Trophoblast cell (in vitro differentiated cells and primary cell): ENCODE results near the gene TAF4B.
A peak's percentile ranks its signal among the peaks of the same experiment; 100 is the strongest.

ENCODE experiments used
- DNase-seq, 2 donors: peaks; one replicate each; pipeline ENCODE4 v3.0.0-alpha.2; 2016
- H2AFZ ChIP-seq: 2 replicates; pipeline ENCODE4 v1.6.1; 2013; ENCODE audit warnings: low read length, moderate library complexity, mild to moderate bottlenecking; ENCODE audit not compliant: insufficient read depth, poor library complexity
- H2AK5ac ChIP-seq: 2 replicates; pipeline ENCODE4 v1.6.1; 2013; ENCODE audit warnings: mild to moderate bottlenecking, low read length
- H2BK120ac ChIP-seq: 2 replicates; pipeline ENCODE4 v1.6.1; 2013; ENCODE audit warnings: low read length, mild to moderate bottlenecking, moderate library complexity; ENCODE audit not compliant: insufficient read depth, poor library complexity
- H2BK12ac ChIP-seq: 2 replicates; pipeline ENCODE4 v1.6.1; 2013; ENCODE audit warnings: mild to moderate bottlenecking, low read length, moderate library complexity
- H2BK5ac ChIP-seq: 2 replicates; pipeline ENCODE4 v1.6.1; 2013; ENCODE audit warnings: low read length, low read depth, moderate library complexity, mild to moderate bottlenecking; ENCODE audit not compliant: poor library complexity
- H3K14ac ChIP-seq: 2 replicates; pipeline ENCODE4 v1.6.1; 2013; ENCODE audit warnings: mild to moderate bottlenecking, low read length
- H3K18ac ChIP-seq: 2 replicates; pipeline ENCODE4 v1.6.1; 2013; ENCODE audit warnings: mild to moderate bottlenecking, low read length
- H3K23ac ChIP-seq: 2 replicates; pipeline ENCODE4 v1.6.1; 2013; ENCODE audit warnings: low read length
- H3K27ac ChIP-seq: 2 replicates; pipeline ENCODE4 v1.5.1; 2013; ENCODE audit warnings: low read depth, mild to moderate bottlenecking, inconsistent platforms, low read length, moderate library complexity
- H3K27me3 ChIP-seq: 2 replicates; pipeline ENCODE4 v1.6.1; 2013; ENCODE audit warnings: inconsistent platforms, mild to moderate bottlenecking, low read length, moderate library complexity; ENCODE audit not compliant: insufficient read depth
- H3K36me3 ChIP-seq, 2 experiments: 1 replicate in 1 of 2; 2 replicates in 1 of 2; pipeline ENCODE4 v1.6.1; 2013; ENCODE audit warnings: low read length in 2 of 2, mild to moderate bottlenecking in 2 of 2, moderate library complexity in 1 of 2; ENCODE audit not compliant: insufficient read depth in 2 of 2, control insufficient read depth in 1 of 2
- H3K4ac ChIP-seq: 2 replicates; pipeline ENCODE4 v1.6.1; 2013; ENCODE audit warnings: low read depth, mild to moderate bottlenecking, low read length, moderate library complexity
- H3K4me1 ChIP-seq, 2 experiments: 1 replicate in 1 of 2; 2 replicates in 1 of 2; pipeline ENCODE4 v1.6.1; 2013; ENCODE audit warnings: low read length in 2 of 2, mild to moderate bottlenecking in 2 of 2, moderate library complexity in 1 of 2; ENCODE audit not compliant: insufficient read depth in 2 of 2, control insufficient read depth in 1 of 2
- H3K4me2 ChIP-seq: 2 replicates; pipeline ENCODE4 v1.6.1; 2013; ENCODE audit warnings: inconsistent platforms, mild to moderate bottlenecking, low read length, moderate library complexity
- H3K4me3 ChIP-seq: 2 replicates; pipeline ENCODE4 v1.5.1; 2013; ENCODE audit warnings: mild to moderate bottlenecking, low read depth, low read length, inconsistent platforms
- H3K79me1 ChIP-seq: one replicate; pipeline ENCODE4 v1.6.1; 2013; ENCODE audit warnings: low read length
- H3K79me2 ChIP-seq: 2 replicates; pipeline ENCODE4 v1.6.1; 2013; ENCODE audit warnings: low read length, mild to moderate bottlenecking; ENCODE audit not compliant: control insufficient read depth, insufficient read depth, poor library complexity
- H3K9ac ChIP-seq: 2 replicates; pipeline ENCODE4 v1.6.1; 2013; ENCODE audit warnings: mild to moderate bottlenecking, low read length
- H3K9me3 ChIP-seq: 2 replicates; pipeline ENCODE4 v1.6.1; 2013; ENCODE audit warnings: low read depth, mild to moderate bottlenecking, control low read depth, inconsistent platforms, low read length; ENCODE audit not compliant: insufficient read depth
- H4K12ac ChIP-seq: 2 replicates; pipeline ENCODE4 v1.6.1; 2013; ENCODE audit warnings: low read depth, mild to moderate bottlenecking, low read length, moderate library complexity
- H4K8ac ChIP-seq: 2 replicates; pipeline ENCODE4 v1.6.1; 2013; ENCODE audit warnings: low read depth, mild to moderate bottlenecking, low read length, moderate library complexity
- H4K91ac ChIP-seq: one replicate; pipeline ENCODE4 v1.6.1; 2013; ENCODE audit warnings: low read depth, mild to moderate bottlenecking, low read length, moderate library complexity
- WGBS: extraction: QIAGEN DNeasy Blood & Tissue Kit; methylation state at CpG from one replicate; pipeline ENCODE4 v1.1.7; 2013; ENCODE audit warnings: missing lambda C conversion rate; ENCODE audit not compliant: insufficient read length, insufficient coverage; ENCODE audit errors: extremely low coverage; 5-methylcytosine and 5-hydroxymethylcytosine counted together

TAF4B gene

DNA sequence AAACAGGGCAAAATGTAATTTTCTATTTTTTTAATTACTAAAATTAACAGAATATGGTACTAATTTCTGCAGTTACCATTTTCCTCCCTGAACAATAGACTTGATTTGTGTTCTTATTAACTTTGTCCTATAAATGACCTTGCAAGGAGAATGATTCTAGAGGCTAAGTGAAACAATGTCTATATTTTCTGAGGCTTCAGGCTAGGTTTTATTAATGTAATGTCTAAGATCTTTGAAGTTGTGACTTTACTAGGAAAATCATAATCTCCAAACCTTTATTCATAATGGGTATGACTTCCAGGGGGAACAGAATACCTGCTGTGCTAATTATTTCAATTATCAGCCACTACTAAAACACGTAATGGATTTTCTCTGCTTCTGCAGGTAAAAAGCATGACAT is 94.4 kb downstream of the TAF4B start:
- Histone ChIP-seq H4K8ac (no peak overlapping the region), H2AFZ (no peak overlapping the region), H3K9ac (no peak overlapping the region), H3K79me2 (no peaks in the 10 kb centered on the region), H2AK5ac (no peak overlapping the region), H3K27ac (no peak overlapping the region), H3K79me1 (no peaks in the 10 kb centered on the region), H3K14ac (no peak overlapping the region), H3K4me1 (no peaks in the 10 kb centered on the region), H3K4me3 (no peak overlapping the region), H3K4me2 (no peak overlapping the region), H2BK120ac (no peak overlapping the region), H3K18ac (no peak overlapping the region), H3K36me3 (no peaks in the 10 kb centered on the region), H3K9me3 (no peaks in the 10 kb centered on the region), H3K27me3 (no peaks in the 10 kb centered on the region), H3K23ac (no peak overlapping the region), H3K4ac (no peak overlapping the region), H4K12ac (no peak overlapping the region), H2BK12ac (no peak overlapping the region), H2BK5ac (no peak overlapping the region), H4K91ac (no peak overlapping the region)
- DNase-seq, result no peak
- no CpG with 5 or more reads among the region's 1 CpG for WGBS

DNA sequence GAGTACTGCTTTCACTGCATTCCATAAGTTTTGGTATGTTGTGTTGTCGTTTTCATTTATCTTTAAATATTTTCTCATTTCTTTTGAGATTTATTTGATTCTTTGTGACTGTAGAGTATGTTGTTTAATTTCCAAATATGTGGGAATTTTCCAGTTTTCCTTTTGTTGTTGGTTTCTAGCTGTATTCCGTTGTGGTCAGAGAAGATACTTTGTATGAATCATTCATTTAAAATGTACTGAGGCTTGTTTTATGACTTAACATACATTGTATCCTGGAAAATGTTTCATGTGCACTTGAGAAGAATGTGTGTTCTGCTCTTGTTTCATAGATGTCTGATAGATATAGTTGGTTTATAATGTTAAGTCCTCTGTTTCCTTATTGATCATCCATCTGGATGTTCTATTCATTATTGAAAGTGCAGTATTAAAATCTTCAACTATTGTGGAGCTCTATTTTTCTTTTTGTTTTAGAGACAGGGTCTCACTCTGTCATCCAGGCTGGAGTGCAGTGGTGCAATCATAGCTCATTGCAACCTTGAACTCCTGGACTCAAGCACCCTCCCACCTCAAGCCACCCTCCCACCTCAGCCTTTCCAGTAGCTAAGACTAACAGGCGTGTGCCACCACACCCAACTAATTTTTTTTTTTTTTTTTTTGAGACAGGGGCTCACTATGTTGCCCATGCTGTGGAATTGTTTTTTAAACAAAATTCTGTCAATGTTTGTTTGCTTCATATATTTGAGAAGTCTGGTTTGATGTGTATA is 96.8 kb downstream of the TAF4B start:
- WGBS, result no CpG with 5 or more reads among the region's 3 CpGs
- H3K27ac ChIP-seq, result no peak overlapping the region

GRCh38 chr18:26325771-26326170 is 99.5 kb downstream of the TAF4B start:
- Histone ChIP-seq H3K79me1 (no peaks in the 10 kb centered on the region), H4K8ac (no peak overlapping the region), H2AK5ac (no peak overlapping the region), H3K9me3 (no peaks in the 10 kb centered on the region), H4K12ac (no peak overlapping the region), H3K4me3 (no peak overlapping the region), H3K14ac (no peak overlapping the region), H2BK5ac (no peak overlapping the region), H3K9ac (no peak overlapping the region), H2AFZ (no peak overlapping the region), H3K36me3 (no peaks in the 10 kb centered on the region), H3K4me2 (no peak overlapping the region), H3K23ac (no peak overlapping the region), H3K27ac (no peak overlapping the region), H3K27me3 (no peaks in the 10 kb centered on the region), H3K4me1 (no peaks in the 10 kb centered on the region), H4K91ac (no peak overlapping the region), H2BK12ac (no peak overlapping the region), H3K79me2 (no peaks in the 10 kb centered on the region), H3K4ac (no peak overlapping the region), H2BK120ac (no peak overlapping the region), H3K18ac (no peak overlapping the region)
- no CpG with 5 or more reads among the region's 2 CpGs for WGBS
- DNase-seq, result no peak

More for the DNA sequence above, 96.8 kb downstream of the TAF4B start:
- DNase-seq, result peak in 1 of 2 donors; percentile 71
- Histone ChIP-seq H3K9me3 (no peaks in the 10 kb centered on the region), H2AK5ac (no peak overlapping the region), H3K4me1 (no peaks in the 10 kb centered on the region), H2BK12ac (no peak overlapping the region), H2BK120ac (no peak overlapping the region), H3K79me2 (no peaks in the 10 kb centered on the region), H3K9ac (no peak overlapping the region), H4K91ac (no peak overlapping the region), H3K4me3 (no peak overlapping the region), H3K36me3 (no peaks in the 10 kb centered on the region), H3K18ac (no peak overlapping the region), H2BK5ac (no peak overlapping the region), H4K12ac (no peak overlapping the region), H3K4ac (no peak overlapping the region), H3K23ac (no peak overlapping the region), H3K27me3 (no peaks in the 10 kb centered on the region), H3K79me1 (no peaks in the 10 kb centered on the region), H3K14ac (no peak overlapping the region), H2AFZ (no peak overlapping the region), H3K4me2 (no peak overlapping the region), H4K8ac (no peak overlapping the region)

DNA sequence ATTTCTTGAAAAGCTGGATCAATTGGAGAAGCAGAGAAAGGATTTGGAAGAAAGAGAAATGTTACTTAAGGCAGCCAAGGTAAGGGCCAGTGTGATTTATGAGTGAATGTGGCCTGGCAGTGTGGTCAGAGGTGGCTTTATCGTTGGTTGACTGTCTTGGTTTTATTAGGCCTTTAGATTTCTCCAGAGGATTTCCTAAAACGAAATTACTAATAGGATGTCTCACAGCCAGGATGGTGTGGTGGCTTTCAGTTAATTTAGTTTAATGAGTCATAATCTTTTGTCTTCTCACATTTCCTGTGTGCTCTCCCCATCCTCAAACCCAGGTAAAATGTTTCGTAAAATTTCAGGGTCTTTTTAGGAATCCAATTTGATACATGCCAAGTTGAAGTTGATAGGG is 100.8 kb downstream of the TAF4B start:
- no peak overlapping the region for H4K12ac ChIP-seq
- no peak overlapping the region for H3K23ac ChIP-seq
- H4K91ac ChIP-seq, result no peak overlapping the region
- no peak overlapping the region for H3K27ac ChIP-seq
- H3K36me3 ChIP-seq, result no peaks in the 10 kb centered on the region
- H3K79me1 ChIP-seq, result no peaks in the 10 kb centered on the region
- no peak overlapping the region for H3K4me2 ChIP-seq
- no peak overlapping the region for H2BK120ac ChIP-seq
- no peak overlapping the region for H3K18ac ChIP-seq
- H3K9me3 ChIP-seq, result no peaks in the 10 kb centered on the region
- no peak overlapping the region for H2AK5ac ChIP-seq
- no peaks in the 10 kb centered on the region for H3K4me1 ChIP-seq
- no peak overlapping the region for H3K4me3 ChIP-seq
- no peak overlapping the region for H2BK5ac ChIP-seq
- no peak overlapping the region for H3K9ac ChIP-seq
- H3K27me3 ChIP-seq, result no peaks in the 10 kb centered on the region
- H2AFZ ChIP-seq, result no peak overlapping the region
- WGBS, result no CpG with 5 or more reads among the region's 3 CpGs
- no peak overlapping the region for H3K4ac ChIP-seq
- DNase-seq, result no peak
- H3K14ac ChIP-seq, result no peak overlapping the region
- H3K79me2 ChIP-seq, result no peaks in the 10 kb centered on the region
- no peak overlapping the region for H4K8ac ChIP-seq
- H2BK12ac ChIP-seq, result no peak overlapping the region
